SJSA1 (cell line): ENCODE data around the gene COL6A2. TPM values are rescaled to one million over a fixed set of nuclear protein-coding genes. Genes with fewer than 3 reads are reported as not detected.
A peak's percentile ranks its signal among the peaks of the same experiment; 100 is the strongest.
"Not testable (repeated sequence)": the region's sequence is repeated elsewhere in the genome, so short reads cannot be mapped to it uniquely, and the experiment has no call there.

ENCODE experiments used
- DNase-seq, 2 experiments: peaks; one replicate each; pipeline ENCODE4 v3.0.0-alpha.2; 2015 to 2020; ENCODE audit warnings: low spot score in 2 of 2, low read depth in 1 of 2
- H3K27ac ChIP-seq: fragments of 250-450 bp; sonication (Bioruptor Pico); 2 replicates; pipeline ENCODE4 v1.5.1; 2020; ENCODE audit warnings: mild to moderate bottlenecking, moderate library complexity
- H3K27me3 ChIP-seq: fragments of 250-450 bp; sonication (Bioruptor Pico); replicated peaks from 2 replicates; pipeline ENCODE4 v1.5.1; 2020; ENCODE audit warnings: mild to moderate bottlenecking, moderate library complexity
- H3K36me3 ChIP-seq: fragments of 250-450 bp; sonication (Bioruptor Pico); 2 replicates; pipeline ENCODE4 v1.5.1; 2020; ENCODE audit warnings: mild to moderate bottlenecking
- H3K4me1 ChIP-seq: fragments of 250-450 bp; sonication (Bioruptor Pico); replicated peaks from 2 replicates; pipeline ENCODE4 v1.6.1; 2021; ENCODE audit warnings: mild to moderate bottlenecking
- H3K4me3 ChIP-seq: fragments of 250-450 bp; sonication (Bioruptor Pico); 2 replicates; pipeline ENCODE4 v1.5.1; 2020; ENCODE audit warnings: mild to moderate bottlenecking
- H3K9me3 ChIP-seq: fragments of 250-450 bp; sonication (Bioruptor Pico); replicated peaks from 2 replicates; pipeline ENCODE4 v1.5.1; 2020; ENCODE audit warnings: mild to moderate bottlenecking
- total RNA-seq: library from RNA; depleted of rRNA; stranded (reverse); fragments of >200 nt; shearing (Covaris generic); gene quantifications from 2 replicates; pipeline ENCODE4 v1.2.3, GENCODE V29; 2014

The COL6A2 gene
- total RNA-seq, 1 experiment from 2014 or later = 333 TPM

- Histone ChIP-seq H3K27ac (no peak overlapping the region), H3K27me3 (peaks cover 3% of the 10 kb centered on the region), H3K9me3 (no peaks in the 10 kb centered on the region), H3K4me1 (no peaks in the 10 kb centered on the region), H3K4me3 (no peak overlapping the region), H3K36me3 (no peaks in the 10 kb centered on the region)
- DNase-seq = no peak
Observed at GRCh38 chr21:46142582-46143473, 44.9 kb downstream of the COL6A2 start.

- Histone ChIP-seq H3K4me1 (no peaks in the 10 kb centered on the region), H3K27ac (no peak overlapping the region), H3K4me3 (no peak overlapping the region), H3K9me3 (no peaks in the 10 kb centered on the region), H3K36me3 (no peaks in the 10 kb centered on the region), H3K27me3 (peaks cover 3% of the 10 kb centered on the region; the same call in 1 of the 2 replicates)
- no peak for DNase-seq
Observed at GRCh38 chr21:46144464-46145070, 46.7 kb downstream of the COL6A2 start.

- Histone ChIP-seq H3K36me3 (no peaks in the 10 kb centered on the region), H3K4me3 (no peak overlapping the region), H3K4me1 (no peaks in the 10 kb centered on the region), H3K27ac (no peak overlapping the region), H3K27me3 (no peaks in the 10 kb centered on the region), H3K9me3 (no peaks in the 10 kb centered on the region)
- DNase-seq = no peak
Observed at GRCh38 chr21:46145159-46145839, 47.4 kb downstream of the COL6A2 start.

GRCh38 chr21:46145840-46146691, 48.2 kb downstream of the COL6A2 start:
- Histone ChIP-seq H3K9me3 (no peaks in the 10 kb centered on the region), H3K27ac (no peak overlapping the region), H3K27me3 (no peaks in the 10 kb centered on the region), H3K4me1 (no peaks in the 10 kb centered on the region), H3K4me3 (no peak overlapping the region), H3K36me3 (no peaks in the 10 kb centered on the region)
- DNase-seq = no peak

DNA sequence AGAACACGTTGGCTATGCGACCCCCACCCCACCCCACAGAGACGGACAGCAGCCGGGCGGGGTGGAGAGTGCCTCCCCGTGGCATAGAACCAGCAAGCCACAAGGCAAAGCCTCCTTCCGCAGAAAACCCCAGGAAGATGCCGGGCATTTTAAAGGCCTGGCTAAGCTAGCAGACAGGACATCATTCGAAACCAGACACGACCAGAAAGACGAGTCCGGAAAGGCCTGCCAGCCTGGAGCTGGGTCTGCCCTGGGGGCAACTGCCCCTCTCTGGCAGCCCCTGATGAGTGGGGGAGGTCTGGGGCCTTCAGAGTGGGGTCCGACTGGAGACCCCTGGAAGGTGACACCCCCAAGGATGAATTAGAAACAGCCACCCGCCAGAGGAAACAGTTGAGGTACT, 48.9 kb downstream of the COL6A2 start:
- Histone ChIP-seq H3K9me3 (no peaks in the 10 kb centered on the region), H3K4me1 (no peaks in the 10 kb centered on the region), H3K36me3 (no peaks in the 10 kb centered on the region), H3K27me3 (no peaks in the 10 kb centered on the region), H3K27ac (no peak overlapping the region), H3K4me3 (no peak overlapping the region)
- DNase-seq = no peak

- not testable (repeated sequence) for H3K4me3 ChIP-seq, H3K27ac ChIP-seq, H3K9me3 ChIP-seq, DNase-seq, H3K4me1 ChIP-seq, H3K27me3 ChIP-seq, H3K36me3 ChIP-seq
Observed at GRCh38 chr21:46147429-46147828, 49.5 kb downstream of the COL6A2 start.

DNA sequence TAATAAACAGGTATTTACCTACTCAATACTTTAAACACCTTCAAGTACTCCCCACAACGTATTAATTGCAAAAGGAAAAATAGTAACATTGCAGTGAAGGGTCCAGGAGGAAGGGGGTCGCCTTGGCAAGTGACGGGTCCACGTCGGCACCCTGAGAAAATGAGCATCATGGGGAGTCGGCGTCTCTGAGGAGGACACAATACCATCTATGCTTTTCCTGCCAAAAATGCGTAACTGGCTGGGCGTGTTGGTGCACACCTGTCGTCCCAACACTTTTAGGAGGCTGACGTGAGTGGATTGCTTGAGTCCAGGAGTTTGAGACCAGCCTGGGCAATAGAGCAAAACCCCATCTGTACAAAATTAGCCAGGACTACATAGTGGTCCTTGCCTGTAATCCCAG, 50.2 kb downstream of the COL6A2 start:
- no peak for DNase-seq
- Histone ChIP-seq H3K27ac (no peak overlapping the region), H3K36me3 (no peaks in the 10 kb centered on the region), H3K4me1 (peaks cover under 1% of the 10 kb centered on the region), H3K9me3 (no peaks in the 10 kb centered on the region), H3K27me3 (no peaks in the 10 kb centered on the region), H3K4me3 (no peak overlapping the region)

DNA sequence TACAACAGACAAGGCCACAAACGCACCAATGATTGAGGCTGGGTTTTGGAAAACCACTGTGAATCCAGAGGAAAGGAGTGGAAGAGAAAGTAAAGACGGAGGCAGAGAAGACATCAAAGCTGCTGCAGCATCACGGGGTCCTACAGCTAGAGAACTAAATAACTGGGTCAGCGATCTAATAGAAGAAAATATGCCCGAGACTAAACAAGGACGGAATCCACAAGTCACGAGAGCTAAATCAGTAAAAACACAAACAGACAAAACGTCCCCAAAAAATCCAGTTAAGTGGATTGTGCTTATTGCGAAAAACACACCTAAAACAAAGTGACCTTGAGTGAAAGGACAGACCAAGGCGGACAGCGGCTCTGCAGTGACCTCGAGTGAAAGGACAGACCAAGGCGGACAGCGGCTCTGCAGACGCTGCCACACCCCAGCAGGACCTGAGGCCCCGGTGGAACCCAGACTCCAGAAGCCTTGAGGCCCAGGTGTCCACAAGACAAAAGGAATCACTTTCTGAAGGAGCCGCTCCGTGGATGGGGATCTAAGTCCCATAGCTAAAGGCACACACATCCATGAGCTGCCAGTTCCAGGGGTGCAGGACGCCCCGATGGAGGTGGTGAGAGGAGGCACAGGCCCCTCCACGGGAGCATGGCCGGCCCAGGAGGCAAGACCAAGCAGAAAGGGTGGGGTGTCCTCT, 51.4 kb downstream of the COL6A2 start:
- no peaks in the 10 kb centered on the region for H3K9me3 ChIP-seq
- no peaks in the 10 kb centered on the region for H3K27me3 ChIP-seq
- no peak overlapping the region for H3K27ac ChIP-seq
- no peak for DNase-seq
- no peak overlapping the region for H3K4me3 ChIP-seq
- H3K4me1 ChIP-seq = peaks cover 7% of the 10 kb centered on the region
- H3K36me3 ChIP-seq = no peaks in the 10 kb centered on the region

- Histone ChIP-seq H3K27ac (no peak overlapping the region), H3K4me1 (peaks cover 7% of the 10 kb centered on the region), H3K4me3 (no peak overlapping the region), H3K36me3 (no peaks in the 10 kb centered on the region), H3K27me3 (no peaks in the 10 kb centered on the region), H3K9me3 (no peaks in the 10 kb centered on the region)
- no peak for DNase-seq
Observed at GRCh38 chr21:46150073-46150472, 52.2 kb downstream of the COL6A2 start.

GRCh38 chr21:46150491-46151121, 52.7 kb downstream of the COL6A2 start:
- Histone ChIP-seq H3K27me3 (no peaks in the 10 kb centered on the region), H3K27ac (no peak overlapping the region), H3K36me3 (no peaks in the 10 kb centered on the region), H3K4me1 (peaks cover 7% of the 10 kb centered on the region), H3K4me3 (no peak overlapping the region), H3K9me3 (no peaks in the 10 kb centered on the region)
- DNase-seq = no peak

GRCh38 chr21:46151261-46151988, 53.5 kb downstream of the COL6A2 start:
- no peaks in the 10 kb centered on the region for H3K9me3 ChIP-seq
- no peak overlapping the region for H3K27ac ChIP-seq
- H3K27me3 ChIP-seq = no peaks in the 10 kb centered on the region
- peak in 1 of 2 experiments; percentile 46 for DNase-seq
- H3K4me1 ChIP-seq = peaks cover 7% of the 10 kb centered on the region
- no peak overlapping the region for H3K4me3 ChIP-seq
- H3K36me3 ChIP-seq = no peaks in the 10 kb centered on the region
